Daoy (cell line): Measurements from ENCODE around the gene ISCA2. TPM values are rescaled to one million over a fixed set of nuclear protein-coding genes. Genes with fewer than 3 reads are reported as not detected.
"Not testable (repeated sequence)": the region's sequence is repeated elsewhere in the genome, so short reads cannot be mapped to it uniquely, and the experiment has no call there.

Source experiments
- DNase-seq: peaks from one replicate; pipeline ENCODE4 v3.0.0-alpha.2; 2015; ENCODE audit warnings: low read depth
- total RNA-seq: library from RNA; depleted of rRNA; stranded (reverse); fragments of >200 nt; shearing (Covaris generic); gene quantifications from 2 replicates; pipeline ENCODE4 v1.2.3, GENCODE V29; 2014; rRNA removed

ISCA2 gene
- total RNA-seq, 1 experiment from 2014 or later = 27.8 TPM

DNA sequence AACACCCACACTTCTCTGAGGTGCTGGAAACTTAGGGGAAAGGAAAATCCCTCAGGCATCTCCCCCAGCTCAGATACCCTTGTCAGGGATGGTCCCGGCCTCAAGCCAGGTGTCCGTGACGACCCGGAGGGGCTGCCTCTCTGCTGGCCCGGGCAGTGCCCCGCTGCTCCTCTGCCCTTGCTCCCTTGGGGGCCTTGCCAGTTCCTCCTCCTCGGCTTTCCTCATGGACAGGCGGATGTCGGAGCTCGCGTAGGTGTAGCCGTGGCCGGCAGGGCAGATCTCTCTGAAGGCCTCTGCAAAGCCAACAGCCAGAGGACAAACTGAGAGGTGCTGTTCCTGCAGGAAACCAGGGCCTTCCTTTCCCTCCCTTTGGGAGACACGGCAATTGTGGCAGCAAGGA lies 34.8 kb downstream of the ISCA2 start:
- no peak for DNase-seq

DNA sequence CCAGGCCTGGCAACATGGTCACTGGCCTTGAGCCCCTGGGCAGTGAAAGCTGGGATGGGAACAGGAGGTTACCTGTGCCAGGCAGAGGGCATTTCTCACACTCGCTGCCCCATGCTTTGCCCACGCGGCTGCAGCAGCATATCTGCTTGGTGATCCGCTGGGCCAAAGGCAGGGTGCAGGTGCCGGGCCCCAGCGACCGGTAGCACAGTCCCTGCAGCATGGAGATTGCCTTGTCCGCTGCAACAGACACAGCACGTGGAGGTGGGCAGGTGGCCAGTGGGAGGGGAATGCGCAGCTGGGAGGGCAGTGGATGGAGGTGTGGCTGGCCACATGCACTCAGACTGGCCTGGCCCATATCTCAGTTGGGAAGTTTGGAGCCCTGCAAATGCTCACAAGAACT lies 35.3 kb downstream of the ISCA2 start:
- DNase-seq = no peak

DNA sequence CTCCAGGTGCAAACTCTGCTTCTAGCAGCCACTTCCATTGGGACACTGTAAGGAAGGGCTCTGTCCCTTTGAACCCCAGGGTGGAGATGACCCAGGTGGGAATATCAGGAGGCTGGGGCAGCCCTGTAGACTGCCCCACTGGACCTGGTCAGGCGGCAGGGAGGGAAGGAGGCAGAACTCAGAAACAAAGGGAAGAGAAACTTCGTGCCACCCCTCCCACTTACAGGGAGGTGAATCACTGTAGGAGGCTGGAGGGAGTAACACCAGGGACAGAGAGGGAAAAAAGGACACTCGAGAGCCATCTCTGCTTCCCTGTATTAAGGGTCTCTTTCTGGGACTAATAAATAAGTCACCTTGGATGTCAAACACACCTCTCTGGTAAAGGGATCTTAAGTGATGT lies 37.4 kb downstream of the ISCA2 start:
- DNase-seq = no peak

DNA sequence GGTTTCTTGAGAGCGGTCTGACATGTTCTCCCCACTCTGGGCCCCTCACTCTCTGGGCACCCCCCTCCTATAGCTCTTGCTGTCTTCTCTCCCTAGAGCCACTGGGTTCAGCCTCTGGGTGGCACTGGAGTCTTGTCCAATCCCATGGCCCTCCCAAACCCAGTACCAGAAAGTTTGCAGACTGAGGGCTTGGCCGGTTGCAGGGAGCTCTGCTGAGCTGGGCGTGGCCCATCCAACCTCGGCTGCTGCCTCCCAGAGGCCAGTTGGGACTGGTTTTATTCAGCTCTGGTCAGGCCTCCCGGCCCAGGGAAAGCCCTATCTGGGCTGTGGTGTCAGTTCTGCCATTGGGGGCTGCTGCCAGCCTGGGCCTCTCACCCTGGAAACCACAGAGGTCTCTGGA lies 37.9 kb downstream of the ISCA2 start:
- peak; percentile 69 for DNase-seq

DNA sequence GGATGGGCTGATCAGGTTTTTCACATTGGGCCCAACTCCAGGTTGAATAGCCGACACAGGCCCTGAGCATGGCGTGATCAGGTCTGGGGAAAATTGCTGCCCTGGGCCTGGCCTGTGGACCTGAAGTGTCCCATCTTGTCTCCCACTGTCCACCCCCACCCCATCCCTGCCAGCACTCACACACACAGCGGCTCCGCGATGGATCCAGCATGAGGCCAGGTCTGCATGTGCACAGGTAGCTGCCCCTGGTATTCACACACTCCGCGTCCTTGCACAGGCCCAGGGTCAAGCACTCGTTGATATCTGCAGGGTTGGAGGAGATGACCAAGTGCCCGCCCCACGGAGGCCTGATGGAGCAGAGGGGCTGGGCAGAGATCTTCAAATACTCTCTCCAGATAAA lies 38.7 kb downstream of the ISCA2 start:
- DNase-seq = no peak

DNA sequence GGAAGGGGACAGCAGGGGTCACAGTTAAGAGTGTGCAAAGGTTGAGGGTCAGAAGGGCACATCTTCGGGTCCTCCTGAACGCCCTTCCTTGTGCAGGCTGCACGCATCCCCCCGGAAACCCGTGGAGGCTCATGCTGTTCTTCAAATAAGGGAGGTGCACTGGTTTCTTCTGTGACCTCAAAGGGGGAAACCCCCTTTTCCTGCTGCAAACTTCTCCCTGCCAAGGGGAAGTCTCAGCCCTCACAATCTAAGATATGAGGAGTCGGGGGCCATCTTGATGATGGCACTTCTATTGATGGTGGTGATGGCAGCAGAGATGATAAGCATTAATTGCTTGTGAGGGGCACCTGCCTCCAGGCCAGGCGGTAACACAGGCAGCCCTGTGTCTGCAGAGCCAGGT lies 40.0 kb downstream of the ISCA2 start:
- no peak for DNase-seq

DNA sequence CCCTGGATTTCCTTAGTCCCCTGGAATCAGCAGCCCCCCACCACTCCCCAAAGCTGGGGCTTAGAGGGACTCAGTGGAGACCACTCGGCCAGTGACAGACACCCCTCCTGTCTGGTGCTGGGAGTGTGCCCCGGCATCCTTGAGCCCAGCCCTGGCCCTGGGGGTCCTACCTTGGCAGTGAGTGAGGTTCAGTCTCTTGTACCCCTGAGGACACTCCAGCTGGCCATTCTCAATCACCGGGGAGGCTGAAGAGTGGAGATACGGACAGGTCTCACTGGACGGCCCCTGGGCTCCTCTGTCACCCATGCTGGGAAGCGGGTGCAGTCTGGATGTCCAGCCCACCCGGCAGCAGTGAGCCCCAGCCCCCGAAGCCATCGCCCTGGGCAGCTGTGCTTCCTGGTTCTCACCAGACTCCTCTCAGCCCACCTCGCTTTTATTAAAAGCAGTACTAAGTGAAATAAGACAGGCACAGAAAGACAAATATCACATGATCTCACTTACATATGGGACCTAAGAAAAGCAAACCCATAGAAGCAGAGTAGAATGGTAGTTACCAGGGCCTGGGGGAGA lies 42.3 kb downstream of the ISCA2 start:
- no peak for DNase-seq

DNA sequence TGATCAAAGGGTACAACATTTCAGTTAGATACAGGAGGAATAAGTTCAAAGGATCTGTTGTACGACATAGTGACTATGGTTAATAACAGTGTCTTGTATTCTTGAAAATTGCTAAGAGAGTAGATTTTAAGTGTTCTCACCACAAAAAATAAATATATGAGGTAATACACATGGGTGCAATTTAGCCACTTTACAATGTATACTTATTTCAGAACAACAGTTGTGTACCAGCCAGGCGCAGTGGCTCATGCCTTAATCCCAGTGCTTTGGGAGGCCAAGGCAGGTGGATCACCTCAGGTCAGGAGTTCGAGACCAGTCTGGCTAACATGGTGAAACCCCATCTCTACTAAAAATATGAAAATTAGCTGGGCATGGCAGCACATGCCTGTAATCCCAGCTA lies 42.8 kb downstream of the ISCA2 start:
- not testable (repeated sequence) for DNase-seq

DNA sequence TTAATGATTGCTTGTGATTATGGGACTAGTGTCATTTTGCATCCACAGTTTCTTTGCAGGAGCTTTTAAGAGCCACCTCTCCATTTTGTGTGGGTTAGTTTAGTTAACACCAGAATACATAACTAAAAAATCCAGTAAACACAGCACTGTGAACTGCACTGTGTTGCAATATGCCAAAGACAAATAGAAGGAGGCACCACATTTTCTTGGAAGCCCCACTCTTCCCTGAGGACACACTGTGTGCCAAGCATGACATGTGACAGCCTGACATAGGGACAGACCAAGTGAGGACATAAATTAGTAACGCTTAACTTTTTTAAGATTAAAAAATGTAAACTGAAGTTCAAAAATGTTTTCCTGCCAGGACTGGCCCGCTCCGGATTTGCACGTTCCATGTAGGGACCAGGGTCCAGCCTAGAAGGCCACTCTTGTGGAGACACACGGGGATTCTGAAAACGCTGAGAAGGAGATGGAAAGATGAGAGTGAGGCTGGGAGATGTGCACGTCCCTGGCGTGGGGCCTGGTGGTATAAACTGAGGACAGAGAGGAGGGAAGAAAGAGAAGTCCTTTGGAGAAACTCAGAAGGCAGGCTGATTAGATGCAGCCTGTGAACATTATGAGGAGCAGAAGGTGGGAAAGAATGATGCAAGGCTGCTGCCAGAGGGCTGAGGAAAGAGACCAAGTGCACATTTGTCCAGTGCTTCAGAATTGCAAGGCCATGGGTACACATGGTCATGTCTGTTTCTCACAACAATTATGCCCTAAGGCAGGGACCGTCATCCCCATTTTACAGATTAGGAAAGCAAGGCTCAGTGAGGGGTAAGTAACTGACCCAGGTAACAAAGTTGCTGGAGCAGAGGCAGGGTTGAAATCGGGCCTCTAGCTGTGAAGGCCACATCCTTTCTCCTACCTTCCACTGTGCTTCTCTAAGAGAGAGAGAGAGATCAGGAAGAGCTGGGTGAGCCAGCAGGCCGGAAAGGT lies 45.1 kb downstream of the ISCA2 start:
- DNase-seq = no peak

DNA sequence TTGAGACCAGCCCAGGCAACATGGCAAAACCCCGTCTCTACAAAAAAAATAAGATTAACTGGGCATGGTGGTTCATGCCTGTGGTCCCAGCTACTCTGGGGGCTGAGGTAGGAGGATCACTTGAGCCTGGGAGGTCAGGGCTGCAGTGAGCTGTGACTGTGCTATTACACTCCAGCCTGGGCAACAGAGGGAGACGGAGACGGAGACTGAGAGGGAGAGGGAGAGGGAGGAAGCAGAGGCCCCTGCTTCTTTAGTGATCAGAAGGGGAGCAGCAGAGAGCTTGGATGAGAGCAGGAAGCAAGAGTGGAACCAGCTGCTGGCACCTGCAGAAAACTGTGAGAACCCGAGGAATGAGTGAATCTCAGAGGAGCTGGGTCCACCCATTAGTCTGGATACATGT lies 45.9 kb downstream of the ISCA2 start:
- DNase-seq = no peak

DNA sequence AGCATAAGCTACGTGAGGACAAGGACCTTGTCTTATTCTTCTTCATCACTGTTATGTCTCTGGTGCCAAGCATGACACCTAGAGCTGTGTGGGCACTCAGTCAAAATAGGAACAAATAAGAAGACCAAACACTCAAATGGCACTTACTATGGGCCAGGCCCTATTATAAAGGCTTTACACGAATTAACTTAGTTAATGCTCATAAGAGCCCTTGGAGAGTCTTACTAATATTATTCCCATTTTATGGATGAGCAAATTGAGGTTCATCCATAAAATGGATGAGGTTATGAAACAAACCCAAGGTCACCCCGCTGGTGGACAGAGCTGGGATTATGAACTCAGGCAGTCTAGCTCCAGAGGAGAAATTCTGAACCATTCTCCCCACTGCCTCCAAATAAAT lies 47.7 kb downstream of the ISCA2 start:
- no peak for DNase-seq

DNA sequence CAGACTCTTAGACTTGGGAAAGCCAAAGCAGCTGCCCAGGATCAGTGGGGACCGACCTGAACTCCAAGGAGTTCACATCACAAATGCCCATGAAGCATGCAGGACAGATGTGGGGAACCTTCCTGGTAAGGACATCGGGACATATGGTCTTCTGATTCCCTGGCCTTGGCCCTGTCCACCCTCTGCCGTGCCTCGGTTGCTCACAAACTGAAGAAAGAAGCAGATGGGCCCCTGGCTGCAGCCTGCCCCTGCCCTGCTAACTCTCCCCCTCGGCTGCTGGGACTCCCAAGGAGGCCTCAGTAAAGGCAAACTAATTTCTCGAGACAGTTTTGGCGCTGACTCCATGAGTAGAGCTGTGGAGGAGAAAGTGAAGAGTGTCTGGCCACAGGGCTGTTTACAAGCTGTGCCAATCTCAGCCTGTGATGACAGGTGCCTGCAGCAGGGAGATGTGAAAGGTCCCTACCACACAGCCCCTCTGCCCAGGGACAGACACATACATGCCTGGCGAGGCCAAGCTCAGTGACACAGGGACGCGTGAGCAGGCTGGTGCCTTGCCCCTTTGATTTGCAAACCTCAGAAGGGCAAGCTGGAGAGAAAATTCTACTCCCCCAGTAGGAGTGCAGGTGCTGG lies 48.6 kb downstream of the ISCA2 start:
- no peak for DNase-seq

DNA sequence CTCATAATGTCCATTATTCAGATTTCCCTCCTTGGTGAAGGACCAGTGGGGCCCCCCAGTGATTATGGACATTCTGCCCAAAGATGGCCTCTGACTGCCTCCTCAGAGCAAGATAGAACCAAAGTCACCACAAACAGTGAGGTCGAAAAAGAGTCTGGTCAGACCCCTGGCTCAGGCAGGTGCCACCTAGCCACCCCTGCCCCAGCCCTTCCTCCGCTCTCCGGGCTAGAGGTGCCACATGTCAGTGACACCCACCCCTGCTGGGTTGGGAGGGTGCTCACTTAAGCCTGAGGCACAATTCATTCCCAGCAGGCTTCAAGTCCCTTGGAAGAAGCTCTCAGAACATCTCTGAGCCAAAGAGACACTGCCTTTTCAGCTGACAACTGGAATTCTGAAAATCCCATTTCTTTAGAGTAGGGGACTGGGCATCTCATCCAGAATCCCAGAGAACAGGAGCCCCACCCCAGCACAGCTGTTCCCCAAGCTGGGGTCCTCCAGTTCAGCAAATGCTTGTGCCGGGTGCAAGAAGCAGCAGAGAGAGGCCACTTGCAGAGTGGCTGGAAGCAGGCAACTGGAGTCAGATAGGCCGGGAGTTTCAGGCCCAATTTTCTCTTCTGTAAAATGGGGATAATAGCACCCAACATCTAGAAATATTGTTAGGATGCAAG lies 50.3 kb downstream of the ISCA2 start:
- DNase-seq = no peak

DNA sequence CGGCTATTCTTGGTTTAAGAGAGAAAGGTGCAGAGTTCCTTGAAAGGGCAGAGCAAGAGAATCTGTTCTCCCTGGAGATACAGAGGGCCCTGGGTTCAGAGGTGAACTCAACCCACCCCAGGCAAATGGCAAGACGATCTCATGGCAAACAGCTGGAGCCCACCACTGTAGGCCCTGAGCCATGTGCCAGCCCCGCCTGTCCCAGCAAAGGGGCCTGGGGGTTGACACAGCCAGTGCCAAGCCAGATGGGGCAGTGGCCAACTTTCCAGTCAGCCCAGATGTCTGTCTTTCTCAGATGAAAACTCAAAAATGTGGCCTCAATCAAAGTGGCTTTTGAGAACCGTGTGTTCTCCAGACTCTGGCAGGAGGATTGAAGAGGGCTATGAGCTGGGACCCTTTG lies 51.8 kb downstream of the ISCA2 start:
- no peak for DNase-seq

DNA sequence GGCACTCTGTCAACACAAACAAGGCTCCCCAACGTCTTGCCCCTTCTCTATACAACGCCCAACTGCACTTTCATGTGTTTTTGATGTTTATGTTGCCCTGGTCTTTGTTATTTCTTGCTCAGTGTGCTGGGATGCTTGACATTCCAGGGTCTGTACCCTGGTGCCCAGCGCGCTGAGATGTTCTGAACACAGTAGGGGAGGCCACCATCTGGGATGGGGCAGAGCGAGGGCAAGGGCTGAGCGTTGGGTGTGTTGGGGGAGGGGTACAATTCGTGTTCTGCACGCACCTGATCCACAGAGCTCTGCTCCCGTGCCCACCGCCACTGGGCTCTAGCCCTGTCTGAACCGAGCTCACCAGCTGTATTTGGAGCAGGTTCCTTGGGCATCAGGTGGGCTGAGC lies 52.9 kb downstream of the ISCA2 start:
- DNase-seq = no peak

Other genes starting within 250 kb of the ISCA2 start
- gene ABCD4, start 190.8 kb upstream of the ISCA2 start, total RNA-seq = 22.5 and 23.0 TPM in 2 replicates
- gene VRTN, start 145.3 kb upstream of the ISCA2 start, total RNA-seq = not detected in 2 replicates
- not detected in 2 replicates for gene SYNDIG1L, start 67.6 kb upstream of the ISCA2 start, total RNA-seq
- 132 and 135 TPM in 2 replicates for gene NPC2, start 460 bp upstream of the ISCA2 start, total RNA-seq
- 7.6 and 9.6 TPM in 2 replicates for gene LTBP2, start 118.5 kb downstream of the ISCA2 start, total RNA-seq
- 24.6 and 27.9 TPM in 2 replicates for gene AREL1, start 219.3 kb downstream of the ISCA2 start, total RNA-seq
- 34.8 and 49.4 TPM in 2 replicates for gene FCF1, start 219.4 kb downstream of the ISCA2 start, total RNA-seq